SK-N-SH (cell line): ENCODE results near the gene PPP1R3F.

Experiments used
- EZH2phosphoT487 ChIP-seq: fragments of 200-600 bp; sonication (generic); IDR thresholded peaks from 2 replicates; pipeline ENCODE4 v1.6.1; 2017; ENCODE audit warnings: low read depth, mixed run types, mild to moderate bottlenecking, antibody characterized with exemption, moderate library complexity, borderline replicate concordance
- TF ChIP-seq, protein P1 (sequence below): fragments of 200-600 bp; sonication (generic); IDR thresholded peaks from 2 replicates; pipeline ENCODE4 v1.6.1; 2017; ENCODE audit warnings: antibody characterized with exemption, mild to moderate bottlenecking, moderate library complexity

DNA sequence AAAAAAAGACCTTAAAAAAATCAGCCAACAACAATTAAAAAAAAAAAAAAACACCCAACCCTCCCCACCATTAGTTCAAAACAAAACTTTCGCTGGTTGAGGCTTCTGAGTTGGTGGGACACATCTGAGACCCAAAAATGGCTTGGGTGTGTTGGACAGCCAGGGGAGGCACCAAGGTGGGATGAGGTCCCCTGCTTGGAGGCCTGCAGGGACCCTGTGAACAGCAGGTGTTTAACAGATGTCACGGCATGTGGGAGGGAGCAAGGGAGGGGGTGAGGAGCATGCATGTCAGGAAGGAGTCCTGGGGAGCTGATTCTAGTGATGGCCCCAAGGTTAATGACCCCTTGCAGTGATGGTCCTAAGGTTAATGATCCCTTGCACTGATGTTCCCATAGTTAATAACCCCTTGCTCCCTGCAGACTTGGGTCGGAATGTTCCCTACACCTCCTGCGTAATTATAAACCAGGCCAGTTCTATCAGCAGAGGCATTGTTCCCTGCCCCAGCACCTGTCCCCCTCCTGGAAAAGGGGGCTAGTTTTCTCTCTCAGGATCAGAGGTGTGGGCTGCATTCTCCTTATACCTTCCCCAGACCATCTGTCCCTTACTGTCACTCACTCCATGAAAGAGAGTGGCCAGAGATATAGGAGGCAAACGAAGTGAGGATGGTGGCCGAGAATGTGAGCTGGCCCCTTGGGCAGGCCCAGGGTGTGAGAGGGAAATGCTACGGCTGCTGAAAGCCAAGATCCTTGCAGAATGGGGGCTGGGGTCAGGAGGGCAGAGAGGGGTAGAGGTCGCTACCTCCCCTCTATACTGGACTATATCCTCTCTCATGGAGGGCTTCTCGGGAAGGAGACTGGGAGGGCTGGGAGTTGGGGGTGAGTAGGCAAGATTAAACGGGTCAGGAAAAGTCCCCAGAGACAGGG lies 2.8 kb upstream of the PPP1R3F start:
- no peak for TF ChIP-seq EZH2phosphoT487
- TF ChIP-seq, protein P1, sequence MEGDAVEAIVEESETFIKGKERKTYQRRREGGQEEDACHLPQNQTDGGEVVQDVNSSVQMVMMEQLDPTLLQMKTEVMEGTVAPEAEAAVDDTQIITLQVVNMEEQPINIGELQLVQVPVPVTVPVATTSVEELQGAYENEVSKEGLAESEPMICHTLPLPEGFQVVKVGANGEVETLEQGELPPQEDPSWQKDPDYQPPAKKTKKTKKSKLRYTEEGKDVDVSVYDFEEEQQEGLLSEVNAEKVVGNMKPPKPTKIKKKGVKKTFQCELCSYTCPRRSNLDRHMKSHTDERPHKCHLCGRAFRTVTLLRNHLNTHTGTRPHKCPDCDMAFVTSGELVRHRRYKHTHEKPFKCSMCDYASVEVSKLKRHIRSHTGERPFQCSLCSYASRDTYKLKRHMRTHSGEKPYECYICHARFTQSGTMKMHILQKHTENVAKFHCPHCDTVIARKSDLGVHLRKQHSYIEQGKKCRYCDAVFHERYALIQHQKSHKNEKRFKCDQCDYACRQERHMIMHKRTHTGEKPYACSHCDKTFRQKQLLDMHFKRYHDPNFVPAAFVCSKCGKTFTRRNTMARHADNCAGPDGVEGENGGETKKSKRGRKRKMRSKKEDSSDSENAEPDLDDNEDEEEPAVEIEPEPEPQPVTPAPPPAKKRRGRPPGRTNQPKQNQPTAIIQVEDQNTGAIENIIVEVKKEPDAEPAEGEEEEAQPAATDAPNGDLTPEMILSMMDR: no peak
